ENCODE results near the gene SH3RF2. TPM values are rescaled to one million over a fixed set of nuclear protein-coding genes. Genes with fewer than 3 reads are reported as not detected.
"Not testable (repeated sequence)": the region's sequence is repeated elsewhere in the genome, so short reads cannot be mapped to it uniquely, and the experiment has no call there.

Gene SH3RF2
- total RNA-seq, 1 donor from 2014 or later: 0.17 TPM

- DNase-seq: no peak
These were observed 13.1 kb downstream of the SH3RF2 start for GRCh38 chr5:145949474-145949873.

DNA sequence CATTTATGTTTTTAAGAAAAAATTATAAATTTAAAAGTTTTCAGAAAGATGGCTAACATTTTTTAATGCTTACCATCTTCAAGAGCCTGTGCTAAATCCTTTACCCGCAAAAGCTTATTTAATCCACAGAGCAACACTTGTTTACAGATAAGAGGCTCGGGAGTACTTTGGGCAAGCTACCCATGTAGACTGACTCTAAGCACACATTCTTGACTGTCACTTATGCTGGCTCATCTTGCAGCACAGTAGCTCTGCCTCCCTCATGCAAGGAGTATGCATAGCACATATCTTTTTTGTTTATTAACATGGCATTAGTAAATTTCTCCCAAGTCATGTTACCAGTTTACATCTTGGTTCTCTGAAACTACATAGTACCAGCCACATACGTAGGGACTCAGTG is 14.7 kb downstream of the SH3RF2 start:
- DNase-seq: no peak

DNA sequence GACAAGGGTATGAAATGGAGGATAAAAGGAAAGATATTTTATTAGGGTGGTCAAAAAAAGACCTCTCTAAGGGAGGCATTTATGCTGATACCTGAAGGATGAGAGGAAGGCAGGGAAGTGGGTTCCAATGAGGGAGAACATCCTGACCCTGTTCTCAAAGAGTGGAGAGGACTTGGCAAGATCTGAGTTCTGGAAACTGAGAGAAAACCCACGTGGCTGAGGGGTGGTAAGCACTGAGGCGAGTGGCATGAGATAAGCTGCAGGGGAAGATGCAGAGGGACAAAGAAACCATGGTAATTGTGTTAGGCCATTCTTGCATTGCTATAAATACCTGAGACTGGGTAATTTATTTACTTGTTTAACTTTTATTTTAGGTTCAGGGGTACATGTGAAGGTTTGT is 16.8 kb downstream of the SH3RF2 start:
- no peak for DNase-seq

GRCh38 chr5:145954140-145954539 is 17.8 kb downstream of the SH3RF2 start:
- DNase-seq: not testable (repeated sequence)

DNA sequence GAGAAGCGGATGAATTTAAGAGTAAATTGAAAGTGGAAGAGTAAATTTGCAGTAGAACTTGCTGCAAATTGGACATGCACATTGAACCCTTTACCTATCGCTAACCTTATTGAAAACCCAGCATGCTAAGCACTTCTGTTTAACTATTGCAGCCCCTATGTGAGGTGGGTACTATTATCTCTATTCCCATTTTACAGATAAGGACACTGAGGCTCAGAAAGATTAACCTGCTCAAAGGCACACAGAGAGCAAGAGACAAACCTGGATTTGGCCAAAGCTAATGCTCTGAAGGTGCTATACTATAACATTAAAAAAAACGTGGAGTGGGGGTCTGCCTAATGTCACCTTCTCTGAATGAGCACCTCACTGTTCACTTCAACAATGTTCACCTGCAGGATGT is 21.0 kb downstream of the SH3RF2 start:
- no peak for DNase-seq

GRCh38 chr5:145958436-145958835 is 22.1 kb downstream of the SH3RF2 start:
- no peak for DNase-seq

DNA sequence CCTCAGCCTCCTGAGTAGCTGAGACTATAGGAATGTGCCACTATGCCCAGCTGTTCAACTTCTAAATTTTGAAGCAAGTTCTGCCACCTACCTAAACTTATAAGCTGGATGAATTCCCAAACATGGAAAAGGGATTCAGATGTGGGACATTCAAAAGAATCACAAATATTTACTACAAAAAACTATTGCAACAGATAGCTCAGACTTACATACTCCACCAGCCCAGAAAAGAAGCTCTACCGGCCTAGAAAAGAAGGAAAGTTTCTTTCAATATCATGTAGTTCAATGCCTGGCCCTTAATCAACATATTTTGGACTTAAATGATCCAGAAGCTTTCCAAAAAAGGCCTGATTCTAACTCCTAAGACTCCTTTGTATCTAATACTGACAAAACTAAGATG is 23.8 kb downstream of the SH3RF2 start:
- DNase-seq: no peak

- DNase-seq: no peak
These were observed 24.6 kb downstream of the SH3RF2 start for GRCh38 chr5:145960848-145961600.

DNA sequence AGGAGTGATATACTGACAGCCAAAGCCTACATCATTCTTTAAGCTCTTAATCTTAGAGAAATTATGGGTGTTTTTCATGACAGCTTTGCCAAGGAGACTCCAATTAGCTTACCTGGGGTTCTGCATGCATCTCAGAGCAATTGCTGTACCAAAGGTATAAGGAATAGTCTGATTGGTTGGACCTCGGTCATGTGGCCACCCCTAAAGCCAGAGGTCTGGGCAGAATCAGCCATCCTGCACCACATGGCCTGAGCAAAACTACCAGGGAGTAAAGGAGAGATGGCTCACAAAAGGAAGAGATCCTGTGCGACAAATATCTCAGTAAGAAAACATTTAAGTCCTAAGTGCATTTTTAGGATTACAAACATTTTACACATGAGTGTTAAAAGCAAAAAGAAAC is 25.6 kb downstream of the SH3RF2 start:
- DNase-seq: no peak

- not testable (repeated sequence) for DNase-seq
These were observed 27.6 kb downstream of the SH3RF2 start for GRCh38 chr5:145964008-145964407.

GRCh38 chr5:145965804-145966203 is 29.4 kb downstream of the SH3RF2 start:
- no peak for DNase-seq

GRCh38 chr5:145967296-145967695 is 30.9 kb downstream of the SH3RF2 start:
- no peak for DNase-seq

DNA sequence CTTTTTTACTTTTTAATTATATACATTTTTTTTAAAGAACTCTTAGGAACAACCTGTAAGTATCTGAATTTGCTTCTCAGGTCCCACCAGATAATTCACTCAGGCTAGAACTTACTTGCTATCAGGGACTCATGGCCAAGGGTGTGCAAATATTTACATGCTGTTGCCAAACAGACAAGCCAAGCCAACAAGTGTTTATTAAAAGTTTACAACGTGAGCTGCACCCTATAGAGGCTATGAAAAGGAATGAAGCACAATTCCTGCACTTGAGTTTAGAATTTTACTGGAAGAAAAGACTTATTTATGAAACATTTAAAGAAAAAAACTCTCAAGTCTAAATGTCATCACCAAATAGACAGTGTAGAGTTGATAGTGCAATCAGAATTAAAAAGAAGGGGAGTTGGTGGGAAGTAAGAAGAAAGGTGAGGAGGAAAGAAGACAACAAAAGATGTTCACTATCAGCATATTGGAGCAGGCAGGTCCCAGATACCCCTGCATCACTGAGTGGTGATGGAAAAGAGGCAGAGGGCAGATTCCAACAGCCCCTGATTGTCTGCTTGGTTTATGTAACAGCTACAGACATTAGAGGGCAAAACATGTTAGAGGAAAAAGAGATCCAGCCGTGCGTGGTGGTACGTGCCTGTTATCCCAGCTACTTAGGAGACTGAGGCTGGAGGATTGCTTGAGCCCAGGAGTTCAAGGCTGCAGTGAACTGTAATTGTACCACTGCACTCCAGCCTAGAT is 32.8 kb downstream of the SH3RF2 start:
- DNase-seq: no peak

DNA sequence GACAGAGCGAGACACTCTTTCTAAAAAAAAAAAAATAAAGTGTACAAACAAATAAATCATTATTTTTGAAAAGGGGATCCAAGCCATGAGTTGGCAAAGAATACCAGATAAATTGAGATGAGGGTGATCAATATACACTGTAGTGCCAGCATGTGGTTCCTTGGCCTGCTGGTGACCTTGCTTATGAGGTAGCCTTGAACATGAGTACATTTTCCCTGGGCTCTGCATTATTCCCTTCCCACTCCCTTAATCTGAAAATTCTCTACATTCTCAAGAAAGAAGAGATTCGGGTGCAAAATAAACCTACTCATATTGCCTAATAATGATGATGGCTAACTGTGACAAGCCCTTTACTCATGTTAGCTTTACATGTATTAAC is 33.3 kb downstream of the SH3RF2 start:
- DNase-seq: no peak

GRCh38 chr5:145971108-145971507 is 34.7 kb downstream of the SH3RF2 start:
- DNase-seq: no peak

DNA sequence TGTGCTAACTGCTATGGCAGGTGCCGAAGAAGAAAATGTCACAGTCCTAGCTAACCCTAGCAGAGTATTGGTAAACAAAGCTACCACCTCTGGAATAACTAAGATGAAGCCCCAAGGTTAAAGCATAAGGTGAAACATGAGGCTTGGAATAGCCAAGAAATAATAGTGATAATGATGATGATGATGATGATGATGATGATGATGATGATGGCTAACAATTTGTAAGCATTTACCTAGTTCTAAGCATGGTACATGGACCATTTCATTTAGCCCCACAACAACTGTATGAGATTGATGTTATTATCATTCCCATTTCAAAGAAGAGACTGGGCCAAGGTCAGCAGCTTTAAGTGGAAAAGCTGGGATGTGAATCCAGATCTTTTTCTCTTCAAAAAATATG is 35.3 kb downstream of the SH3RF2 start:
- DNase-seq: no peak

DNA sequence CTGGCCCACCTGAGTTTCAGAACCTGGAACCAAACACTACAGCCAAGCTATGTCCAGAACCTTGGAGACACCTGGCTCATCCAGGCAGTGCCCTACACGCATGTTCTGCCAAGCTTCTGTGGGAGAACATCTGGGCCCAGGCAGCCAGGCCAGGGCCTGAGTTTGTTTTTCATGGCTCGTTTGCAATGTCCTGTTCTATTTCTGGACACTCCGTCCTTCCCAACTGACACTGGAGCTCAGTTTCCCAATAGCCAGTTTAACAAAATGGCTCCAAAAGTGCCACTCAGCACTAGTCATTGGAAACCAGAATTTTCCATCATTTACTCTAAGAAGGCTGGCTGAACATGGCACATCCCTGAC is 38.6 kb downstream of the SH3RF2 start:
- no peak for DNase-seq

DNA sequence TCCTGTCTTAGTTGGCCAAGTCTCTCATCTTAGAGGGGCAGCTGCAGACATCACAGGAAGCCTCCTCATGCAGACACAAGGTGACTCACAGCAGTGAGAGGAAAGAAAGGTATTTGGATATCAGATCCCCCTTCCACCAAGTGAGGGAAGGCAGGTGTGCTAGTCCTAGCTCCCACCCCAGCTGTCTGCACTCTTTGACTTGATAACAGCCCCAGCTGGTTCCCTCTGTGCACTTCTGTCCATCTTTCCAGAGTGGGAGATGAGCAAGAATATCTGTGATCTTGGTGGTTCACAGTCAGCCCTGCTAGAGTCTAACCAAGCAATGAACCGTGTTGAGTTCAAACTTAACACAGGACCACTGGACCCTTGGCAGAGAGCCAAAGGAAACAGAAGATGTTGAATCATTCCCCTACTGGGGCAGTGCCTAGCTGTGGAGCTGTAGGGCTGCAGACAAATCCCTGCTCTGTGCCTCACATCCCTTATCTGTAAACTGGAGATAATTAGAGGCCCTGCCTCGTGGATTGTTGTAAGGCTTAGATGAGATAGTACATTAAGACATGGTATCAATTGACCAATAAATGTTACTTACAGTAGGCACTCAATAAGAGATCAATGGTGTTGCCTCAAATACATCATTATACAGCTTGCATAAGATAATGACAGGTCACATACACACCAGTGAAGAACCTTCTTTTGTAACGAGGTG is 39.1 kb downstream of the SH3RF2 start:
- peak; percentile 59 for DNase-seq

GRCh38 chr5:145976431-145977155 is 40.2 kb downstream of the SH3RF2 start:
- DNase-seq: peak; percentile 16

DNA sequence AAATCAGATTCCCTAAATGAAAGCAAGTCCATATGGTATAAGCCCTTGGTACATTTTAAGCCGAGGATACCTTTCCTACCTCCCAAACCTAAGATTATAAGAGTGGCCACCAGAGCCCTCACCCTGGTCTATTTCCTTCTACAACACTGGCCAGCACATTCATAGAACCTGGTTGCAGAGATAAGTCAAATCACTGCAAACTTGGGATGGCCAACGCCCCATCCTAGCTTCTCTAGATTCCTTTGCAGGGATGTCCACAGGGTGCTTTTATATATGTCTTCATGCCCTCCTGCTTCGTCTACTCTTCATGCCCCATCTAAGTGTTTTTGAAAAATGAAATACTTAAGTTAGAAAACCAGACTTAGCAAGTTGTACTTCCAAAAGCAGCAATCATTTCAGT is 41.8 kb downstream of the SH3RF2 start:
- no peak for DNase-seq

GRCh38 chr5:145978708-145979107 is 42.3 kb downstream of the SH3RF2 start:
- DNase-seq: no peak

DNA sequence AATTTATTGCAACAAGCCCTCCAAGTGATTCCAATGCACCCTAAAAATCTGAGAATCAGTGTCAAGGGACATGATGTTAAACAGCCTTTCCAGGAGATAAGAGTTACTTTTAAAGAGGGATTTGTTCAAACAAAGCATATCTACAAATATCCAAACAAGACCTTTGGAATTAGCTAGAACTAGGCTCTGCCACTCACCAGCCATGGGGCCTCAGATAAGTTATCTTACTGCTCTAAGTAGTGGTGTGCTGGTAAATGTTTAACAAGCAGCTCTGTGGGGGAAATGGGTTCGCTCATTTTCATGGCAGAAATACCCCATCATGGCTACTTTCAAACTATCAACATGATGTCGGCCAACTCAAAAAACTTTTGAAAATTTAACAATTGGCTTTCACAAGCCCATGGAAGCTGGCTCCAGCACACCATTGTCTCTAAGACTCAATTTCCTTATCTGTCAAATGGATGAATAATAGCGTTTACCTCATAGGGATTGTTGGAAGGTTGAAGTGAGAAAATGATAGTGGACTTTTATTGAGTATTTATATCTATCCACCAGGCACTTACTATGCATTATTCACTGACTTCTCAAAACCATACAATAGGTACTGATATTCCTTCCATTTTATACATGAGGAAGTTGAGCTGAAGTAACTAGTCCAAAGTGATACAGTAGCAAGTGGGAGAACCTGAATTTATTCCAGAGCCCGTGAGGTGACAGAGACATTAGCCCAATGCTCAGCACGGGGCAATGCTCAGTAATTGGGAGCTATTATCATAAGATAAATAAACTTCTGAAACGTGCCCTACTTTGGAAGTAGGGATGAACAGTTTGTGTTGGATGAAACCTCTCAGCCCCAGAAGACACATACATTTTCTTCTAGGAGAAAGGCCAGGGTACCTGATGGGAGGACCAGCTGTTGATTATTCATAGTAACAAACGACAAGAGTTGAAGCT is 43.2 kb downstream of the SH3RF2 start:
- no peak for DNase-seq

All from dermis blood vessel endothelial cell (primary cell).